Measurements from ENCODE around the gene INO80.
A peak's percentile ranks its signal among the peaks of the same experiment; 100 is the strongest.
"Not testable (repeated sequence)": the region's sequence is repeated elsewhere in the genome, so short reads cannot be mapped to it uniquely, and the experiment has no call there.

The INO80 gene

GRCh38 chr15:40961740-40962139 lies 154.3 kb downstream of the INO80 start:
- not testable (repeated sequence) for H3K4me3 Mint-ChIP-seq; ATAC-seq; H3K36me3 Mint-ChIP-seq (ENCODE audit: low read depth); H3K9me3 Mint-ChIP-seq; H3K4me1 Mint-ChIP-seq; H3K27me3 Mint-ChIP-seq; DNase-seq; H3K27ac Mint-ChIP-seq

GRCh38 chr15:40960925-40961324 lies 155.2 kb downstream of the INO80 start:
- peaks cover 9% of the 10 kb centered on the region for H3K36me3 Mint-ChIP-seq (ENCODE audit: low read depth)
- no peak for ATAC-seq
- no peak for DNase-seq
- no peak overlapping the region for H3K27ac Mint-ChIP-seq
- H3K4me1 Mint-ChIP-seq = peaks cover 12% of the 10 kb centered on the region
- H3K9me3 Mint-ChIP-seq = no peaks in the 10 kb centered on the region
- H3K4me3 Mint-ChIP-seq = no peak overlapping the region
- H3K27me3 Mint-ChIP-seq = no peaks in the 10 kb centered on the region

DNA sequence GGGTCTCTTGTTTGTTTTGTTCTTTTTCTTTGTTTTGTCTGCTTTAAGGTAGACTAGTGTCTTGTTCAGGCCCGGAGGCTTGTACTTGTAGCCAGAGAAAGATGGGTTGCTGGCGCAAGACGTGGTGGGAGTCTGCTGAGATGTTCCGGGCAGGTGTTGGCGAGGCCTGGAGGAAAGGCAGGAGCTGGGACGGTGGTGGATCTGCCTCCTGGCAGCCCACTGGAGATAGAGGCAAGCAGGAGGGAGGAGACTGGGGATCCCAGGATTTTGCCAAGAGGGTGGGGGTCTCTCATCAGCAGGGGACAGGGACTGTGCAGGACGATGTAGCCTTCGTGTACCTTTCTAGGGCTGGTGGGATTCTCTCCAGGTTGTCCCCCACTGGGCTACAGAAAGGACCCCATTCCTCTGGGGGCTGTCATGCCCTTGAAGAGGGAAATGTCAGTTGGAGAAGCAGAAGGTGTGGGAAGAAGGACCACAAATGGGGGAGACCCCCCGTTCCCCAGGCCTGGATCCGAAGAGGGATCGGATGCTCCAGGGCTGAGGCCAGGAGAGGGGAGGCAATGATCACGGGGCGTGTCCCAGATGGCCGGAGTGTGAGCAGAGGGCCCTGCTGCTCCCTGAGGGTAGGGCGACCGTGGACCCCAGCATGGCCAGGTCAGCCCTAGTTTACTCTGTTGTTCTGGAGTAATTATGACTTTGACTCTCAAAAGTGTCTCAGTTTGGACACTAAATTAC lies 155.8 kb downstream of the INO80 start:
- peak overlapping the region; percentile 2 for H3K27ac Mint-ChIP-seq
- H3K9me3 Mint-ChIP-seq = no peaks in the 10 kb centered on the region
- H3K4me3 Mint-ChIP-seq = no peak overlapping the region
- H3K4me1 Mint-ChIP-seq = peaks cover 16% of the 10 kb centered on the region
- DNase-seq (no peak), ATAC-seq (no peak)
- peaks cover 11% of the 10 kb centered on the region for H3K36me3 Mint-ChIP-seq (ENCODE audit: low read depth)
- H3K27me3 Mint-ChIP-seq = no peaks in the 10 kb centered on the region

GRCh38 chr15:40959331-40960141 lies 156.5 kb downstream of the INO80 start:
- DNase-seq = no peak
- Mint-ChIP-seq H3K27ac (peak overlapping the region; percentile 2), H3K36me3 (ENCODE audit: low read depth) (peaks cover 16% of the 10 kb centered on the region), H3K4me1 (peaks cover 21% of the 10 kb centered on the region), H3K4me3 (no peak overlapping the region), H3K27me3 (no peaks in the 10 kb centered on the region), H3K9me3 (no peaks in the 10 kb centered on the region)
- ATAC-seq = no peak

GRCh38 chr15:40958723-40959122 lies 157.4 kb downstream of the INO80 start:
- Mint-ChIP-seq H3K4me3 (no peak overlapping the region), H3K27me3 (no peaks in the 10 kb centered on the region), H3K27ac (peak overlapping the region; percentile 30)

GRCh38 chr15:40958146-40958545 lies 157.9 kb downstream of the INO80 start:
- Mint-ChIP-seq H3K9me3 (no peaks in the 10 kb centered on the region), H3K4me3 (no peak overlapping the region), H3K36me3 (ENCODE audit: low read depth) (peaks cover 26% of the 10 kb centered on the region), H3K27ac (no peak overlapping the region), H3K27me3 (no peaks in the 10 kb centered on the region), H3K4me1 (peaks cover 31% of the 10 kb centered on the region)
- DNase-seq (no peak), ATAC-seq (no peak)

More at GRCh38 chr15:40958723-40959122, 157.4 kb downstream of the INO80 start:
- Mint-ChIP-seq H3K9me3 (no peaks in the 10 kb centered on the region), H3K36me3 (ENCODE audit: low read depth) (peaks cover 24% of the 10 kb centered on the region), H3K4me1 (peaks cover 29% of the 10 kb centered on the region)
- ATAC-seq (no peak), DNase-seq (no peak)

- ATAC-seq = no peak
- Mint-ChIP-seq H3K27ac (no peak overlapping the region), H3K4me1 (peaks cover 35% of the 10 kb centered on the region)
These were observed 158.5 kb downstream of the INO80 start for GRCh38 chr15:40957581-40958051.

GRCh38 chr15:40957041-40957555 lies 159.0 kb downstream of the INO80 start:
- no peak overlapping the region for H3K27ac Mint-ChIP-seq
- H3K9me3 Mint-ChIP-seq = no peaks in the 10 kb centered on the region
- H3K4me3 Mint-ChIP-seq = no peak overlapping the region
- H3K27me3 Mint-ChIP-seq = no peaks in the 10 kb centered on the region
- H3K4me1 Mint-ChIP-seq = peaks cover 40% of the 10 kb centered on the region
- ATAC-seq (no peak), DNase-seq (no peak)
- peaks cover 28% of the 10 kb centered on the region for H3K36me3 Mint-ChIP-seq (ENCODE audit: low read depth)

More at GRCh38 chr15:40957581-40958051, 158.5 kb downstream of the INO80 start:
- H3K27me3 Mint-ChIP-seq = no peaks in the 10 kb centered on the region
- no peak overlapping the region for H3K4me3 Mint-ChIP-seq
- H3K36me3 Mint-ChIP-seq (ENCODE audit: low read depth) = peaks cover 28% of the 10 kb centered on the region
- no peak for DNase-seq
- no peaks in the 10 kb centered on the region for H3K9me3 Mint-ChIP-seq

DNA sequence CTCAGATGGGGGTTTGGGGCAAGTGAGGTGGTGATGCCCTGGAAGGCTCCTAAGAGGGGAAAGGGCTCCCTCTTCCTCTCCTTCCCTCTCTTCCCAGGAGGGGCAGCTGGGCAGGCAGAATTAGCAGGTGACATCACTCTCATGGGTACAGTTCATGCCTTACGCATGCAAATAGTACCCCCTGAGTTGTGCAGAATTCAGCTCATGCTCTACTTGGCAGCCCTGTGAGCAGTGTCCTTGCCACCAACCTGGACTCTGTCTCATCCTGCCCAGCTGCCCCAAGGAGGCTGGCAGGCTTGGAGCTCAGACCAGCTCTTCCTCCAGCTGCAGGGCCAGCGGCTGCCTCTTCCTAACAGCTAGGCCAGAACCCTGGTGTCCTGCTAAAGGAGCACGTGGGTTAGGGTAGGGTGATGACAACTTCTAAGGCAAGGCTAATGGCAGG lies 159.5 kb downstream of the INO80 start:
- H3K27me3 Mint-ChIP-seq = no peaks in the 10 kb centered on the region
- H3K36me3 Mint-ChIP-seq (ENCODE audit: low read depth) = peaks cover 28% of the 10 kb centered on the region
- DNase-seq = no peak
- H3K4me3 Mint-ChIP-seq = peak overlapping the region; percentile 20
- ATAC-seq = no peak
- H3K27ac Mint-ChIP-seq = no peak overlapping the region
- peaks cover 45% of the 10 kb centered on the region for H3K4me1 Mint-ChIP-seq
- H3K9me3 Mint-ChIP-seq = no peaks in the 10 kb centered on the region

GRCh38 chr15:40955930-40956540 lies 160.0 kb downstream of the INO80 start:
- Mint-ChIP-seq H3K27ac (no peak overlapping the region), H3K4me1 (peaks cover 47% of the 10 kb centered on the region), H3K36me3 (ENCODE audit: low read depth) (peaks cover 28% of the 10 kb centered on the region), H3K27me3 (no peaks in the 10 kb centered on the region), H3K9me3 (no peaks in the 10 kb centered on the region), H3K4me3 (peak overlapping the region; percentile 20)
- no peak for ATAC-seq
- DNase-seq = no peak

GRCh38 chr15:40955141-40955903 lies 160.8 kb downstream of the INO80 start:
- no peak for DNase-seq
- Mint-ChIP-seq H3K4me1 (peaks cover 47% of the 10 kb centered on the region), H3K4me3 (peak overlapping the region; percentile 88), H3K27me3 (no peaks in the 10 kb centered on the region), H3K36me3 (ENCODE audit: low read depth) (peaks cover 28% of the 10 kb centered on the region), H3K27ac (no peak overlapping the region), H3K9me3 (no peaks in the 10 kb centered on the region)
- no peak for ATAC-seq

DNA sequence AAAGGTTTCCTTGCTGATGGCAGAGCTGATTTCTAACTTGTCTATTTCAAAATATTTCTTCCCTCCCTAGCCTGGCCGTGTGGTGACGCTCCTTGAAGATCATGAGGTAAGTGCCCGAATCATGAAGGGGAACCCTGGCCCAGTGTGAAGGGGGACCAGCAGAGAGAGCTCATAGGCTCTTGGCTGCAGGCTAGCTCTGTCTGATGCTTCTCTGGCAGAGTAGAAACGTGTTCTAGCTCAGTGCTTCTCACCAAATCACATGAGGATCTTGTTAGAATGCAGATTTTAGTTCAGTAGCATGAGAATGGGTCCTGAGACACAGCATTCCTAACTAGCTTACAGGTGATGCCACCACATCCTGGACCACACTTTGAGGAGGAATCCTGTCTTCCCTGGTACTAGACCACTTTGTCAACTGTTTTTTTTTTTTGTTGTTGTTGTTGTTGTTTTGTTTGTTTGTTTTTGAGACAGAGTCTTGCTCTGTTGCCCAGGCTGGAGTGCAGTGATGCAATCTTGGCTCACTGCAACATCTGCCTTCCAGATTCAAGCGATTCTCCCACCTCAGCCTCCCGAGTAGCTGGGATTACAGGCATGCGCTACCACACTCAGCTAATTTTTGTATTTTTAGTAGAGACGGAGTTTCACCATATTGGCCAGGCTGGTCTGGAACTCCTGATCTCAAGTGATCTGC lies 161.8 kb downstream of the INO80 start:
- Mint-ChIP-seq H3K4me3 (peak overlapping the region; percentile 88), H3K36me3 (ENCODE audit: low read depth) (peaks cover 28% of the 10 kb centered on the region), H3K27ac (peak overlapping the region; percentile 96), H3K4me1 (peaks cover 43% of the 10 kb centered on the region)
- H3K9me3 Mint-ChIP-seq, DNase-seq, H3K27me3 Mint-ChIP-seq, ATAC-seq: not testable (repeated sequence)

DNA sequence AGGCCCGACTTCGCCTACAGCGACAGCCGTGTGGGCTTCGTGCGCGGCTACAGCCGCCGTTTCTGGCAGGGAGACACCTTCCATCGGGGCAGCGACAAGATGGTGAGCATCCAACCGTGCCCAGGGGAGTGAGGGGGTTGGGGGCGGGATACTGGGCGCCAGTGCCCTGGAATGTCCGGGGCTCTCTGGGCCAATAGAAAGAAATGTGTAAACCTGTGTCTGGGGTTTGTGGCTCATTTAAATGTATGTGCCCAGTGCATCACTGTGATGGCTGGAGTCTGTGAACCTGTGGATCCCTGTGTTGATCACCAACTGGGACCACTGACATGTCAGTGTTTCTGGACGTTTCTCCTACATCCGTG lies 162.4 kb downstream of the INO80 start:
- H3K27ac Mint-ChIP-seq = peak overlapping the region; percentile 96
- DNase-seq (no peak), ATAC-seq (no peak)
- H3K9me3 Mint-ChIP-seq = no peaks in the 10 kb centered on the region
- peaks cover 43% of the 10 kb centered on the region for H3K4me1 Mint-ChIP-seq
- H3K27me3 Mint-ChIP-seq = no peaks in the 10 kb centered on the region
- peaks cover 28% of the 10 kb centered on the region for H3K36me3 Mint-ChIP-seq (ENCODE audit: low read depth)
- peak overlapping the region; percentile 88 for H3K4me3 Mint-ChIP-seq

All from activated naive CD8-positive, alpha-beta T cell treated with anti-CD3 and anti-CD28 coated beads, Interleukin-2, amount 50 U/mL, for 24 hours (primary cell).